ENCODE data around the gene CADM1. TPM values are rescaled to one million over a fixed set of nuclear protein-coding genes. Genes with fewer than 3 reads are reported as not detected.

Gene CADM1
- total RNA-seq, 1 donor from 2014 or later = 35.0 TPM

DNA sequence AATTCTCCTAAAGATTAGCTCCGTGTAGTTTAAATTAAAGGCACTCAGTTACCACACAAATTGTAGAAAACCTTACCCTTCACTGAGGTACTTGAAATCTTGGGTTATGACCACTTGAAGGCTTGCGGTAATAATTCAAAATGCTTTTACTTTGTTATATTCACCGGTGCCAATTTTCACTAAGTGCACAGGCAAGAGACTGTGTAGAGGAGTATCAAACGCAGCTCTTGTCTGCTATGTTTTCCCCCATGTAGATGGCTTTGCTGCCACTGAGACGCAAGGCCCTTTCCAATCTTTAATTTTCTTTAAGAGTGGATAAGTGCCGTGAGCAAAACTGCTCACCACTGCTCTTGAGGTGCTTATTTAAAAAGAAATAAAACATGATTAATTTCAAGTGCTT lies 155.8 kb downstream of the CADM1 start:
- no peaks in the 10 kb centered on the region for H3K9me3 ChIP-seq (ENCODE audit: control insufficient read depth in 3 of 3, low read length in 3 of 3)
- H3K4me1 ChIP-seq (ENCODE audit: control insufficient read depth in 3 of 3, insufficient read depth in 3 of 3, low read length in 3 of 3) = no peaks in the 10 kb centered on the region
- no peak overlapping the region for H3K4me3 ChIP-seq (ENCODE audit: low read length in 3 of 3)
- H3K27me3 ChIP-seq (ENCODE audit: control insufficient read depth in 3 of 3, insufficient read depth in 3 of 3, low read length in 3 of 3) = peaks cover 0 to 2% (median 0%) of the 10 kb centered on the region in 3 donors
- H3K9ac ChIP-seq (ENCODE audit: low read depth in 1 of 3, low read length in 3 of 3) = no peak overlapping the region
- no peak overlapping the region for H3K27ac ChIP-seq (ENCODE audit: low read depth, low read length)
- no peaks in the 10 kb centered on the region for H3K36me3 ChIP-seq (ENCODE audit: control insufficient read depth in 3 of 3, insufficient read depth in 3 of 3, low read length in 3 of 3)

- Histone ChIP-seq H3K9me3 (ENCODE audit: control insufficient read depth in 3 of 3, low read length in 3 of 3) (no peaks in the 10 kb centered on the region), H3K36me3 (ENCODE audit: control insufficient read depth in 3 of 3, insufficient read depth in 3 of 3, low read length in 3 of 3) (no peaks in the 10 kb centered on the region), H3K4me3 (ENCODE audit: low read length in 3 of 3) (no peak overlapping the region), H3K27me3 (ENCODE audit: control insufficient read depth in 3 of 3, insufficient read depth in 3 of 3, low read length in 3 of 3) (peaks cover 0 to 2% (median 0%) of the 10 kb centered on the region in 3 donors), H3K9ac (ENCODE audit: low read depth in 1 of 3, low read length in 3 of 3) (no peak overlapping the region), H3K4me1 (ENCODE audit: control insufficient read depth in 3 of 3, insufficient read depth in 3 of 3, low read length in 3 of 3) (no peaks in the 10 kb centered on the region), H3K27ac (ENCODE audit: low read depth, low read length) (no peak overlapping the region)
These were observed 157.1 kb downstream of the CADM1 start for GRCh38 chr11:115347106-115347505.

- H3K4me3 ChIP-seq (ENCODE audit: low read length in 3 of 3) = no peak overlapping the region
- H3K27me3 ChIP-seq (ENCODE audit: control insufficient read depth in 3 of 3, insufficient read depth in 3 of 3, low read length in 3 of 3) = peaks cover 0 to 2% (median 0%) of the 10 kb centered on the region in 3 donors
- H3K9ac ChIP-seq (ENCODE audit: low read depth in 1 of 3, low read length in 3 of 3) = no peak overlapping the region
- H3K9me3 ChIP-seq (ENCODE audit: control insufficient read depth in 3 of 3, low read length in 3 of 3) = no peaks in the 10 kb centered on the region
- no peaks in the 10 kb centered on the region for H3K36me3 ChIP-seq (ENCODE audit: control insufficient read depth in 3 of 3, insufficient read depth in 3 of 3, low read length in 3 of 3)
- H3K4me1 ChIP-seq (ENCODE audit: control insufficient read depth in 3 of 3, insufficient read depth in 3 of 3, low read length in 3 of 3) = no peaks in the 10 kb centered on the region
- H3K27ac ChIP-seq (ENCODE audit: low read depth, low read length) = no peak overlapping the region
These were observed 158.4 kb downstream of the CADM1 start for GRCh38 chr11:115345840-115346239.

GRCh38 chr11:115345361-115345760 lies 158.9 kb downstream of the CADM1 start:
- Histone ChIP-seq H3K9me3 (ENCODE audit: control insufficient read depth in 3 of 3, low read length in 3 of 3) (no peaks in the 10 kb centered on the region), H3K9ac (ENCODE audit: low read depth in 1 of 3, low read length in 3 of 3) (no peak overlapping the region), H3K27me3 (ENCODE audit: control insufficient read depth in 3 of 3, insufficient read depth in 3 of 3, low read length in 3 of 3) (peaks cover 0 to 2% (median 0%) of the 10 kb centered on the region in 3 donors), H3K4me3 (ENCODE audit: low read length in 3 of 3) (no peak overlapping the region), H3K36me3 (ENCODE audit: control insufficient read depth in 3 of 3, insufficient read depth in 3 of 3, low read length in 3 of 3) (no peaks in the 10 kb centered on the region), H3K4me1 (ENCODE audit: control insufficient read depth in 3 of 3, insufficient read depth in 3 of 3, low read length in 3 of 3) (no peaks in the 10 kb centered on the region), H3K27ac (ENCODE audit: low read depth, low read length) (no peak overlapping the region)

- Histone ChIP-seq H3K27me3 (ENCODE audit: control insufficient read depth in 3 of 3, insufficient read depth in 3 of 3, low read length in 3 of 3) (peaks cover 0 to 2% (median 0%) of the 10 kb centered on the region in 3 donors), H3K27ac (ENCODE audit: low read depth, low read length) (no peak overlapping the region), H3K4me3 (ENCODE audit: low read length in 3 of 3) (no peak overlapping the region), H3K9ac (ENCODE audit: low read depth in 1 of 3, low read length in 3 of 3) (no peak overlapping the region), H3K36me3 (ENCODE audit: control insufficient read depth in 3 of 3, insufficient read depth in 3 of 3, low read length in 3 of 3) (no peaks in the 10 kb centered on the region), H3K9me3 (ENCODE audit: control insufficient read depth in 3 of 3, low read length in 3 of 3) (no peaks in the 10 kb centered on the region), H3K4me1 (ENCODE audit: control insufficient read depth in 3 of 3, insufficient read depth in 3 of 3, low read length in 3 of 3) (no peaks in the 10 kb centered on the region)
These were observed 159.4 kb downstream of the CADM1 start for GRCh38 chr11:115344846-115345245.

DNA sequence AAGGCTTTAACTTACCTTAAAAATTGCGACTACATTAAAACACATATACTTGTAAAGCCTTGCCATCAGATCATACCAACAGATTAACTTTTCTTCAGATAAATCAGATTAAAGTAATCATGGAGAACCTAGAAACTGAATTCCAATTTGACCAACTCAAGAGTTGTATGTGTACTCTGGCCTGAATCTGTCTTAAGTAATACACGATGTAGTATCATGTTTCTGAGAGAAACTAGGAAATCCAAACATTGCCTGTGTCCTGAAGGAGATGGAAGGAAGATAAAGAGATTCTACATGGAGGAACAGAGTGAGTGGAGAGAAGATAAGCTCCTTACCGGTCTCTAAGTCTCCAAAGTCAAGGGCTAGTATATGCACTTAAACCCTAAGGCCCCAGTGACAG lies 162.1 kb downstream of the CADM1 start:
- Histone ChIP-seq H3K4me3 (ENCODE audit: low read length in 3 of 3) (no peak overlapping the region), H3K4me1 (ENCODE audit: control insufficient read depth in 3 of 3, insufficient read depth in 3 of 3, low read length in 3 of 3) (no peaks in the 10 kb centered on the region), H3K27ac (ENCODE audit: low read depth, low read length) (no peak overlapping the region), H3K9ac (ENCODE audit: low read depth in 1 of 3, low read length in 3 of 3) (no peak overlapping the region), H3K36me3 (ENCODE audit: control insufficient read depth in 3 of 3, insufficient read depth in 3 of 3, low read length in 3 of 3) (no peaks in the 10 kb centered on the region), H3K9me3 (ENCODE audit: control insufficient read depth in 3 of 3, low read length in 3 of 3) (no peaks in the 10 kb centered on the region), H3K27me3 (ENCODE audit: control insufficient read depth in 3 of 3, insufficient read depth in 3 of 3, low read length in 3 of 3) (peaks cover 0 to 2% (median 0%) of the 10 kb centered on the region in 3 donors)

DNA sequence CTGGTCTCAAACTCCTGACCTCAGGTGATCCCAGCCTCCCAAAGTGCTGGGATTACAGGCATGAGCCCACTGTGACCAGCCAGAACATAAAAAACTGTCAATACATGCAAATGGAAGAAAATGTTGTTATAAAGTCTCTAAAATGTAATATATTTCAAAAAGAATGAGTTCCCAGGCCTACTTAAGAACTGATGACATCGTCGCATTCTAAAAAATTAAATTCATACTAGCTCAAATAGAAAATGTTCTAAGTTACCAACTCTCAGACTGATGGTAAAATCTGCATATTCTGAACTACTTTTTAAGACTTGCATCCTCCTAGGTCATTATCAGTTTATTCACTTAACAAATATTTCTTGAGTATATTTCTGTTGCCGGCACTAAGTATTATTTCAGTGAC lies 163.3 kb downstream of the CADM1 start:
- H3K4me3 ChIP-seq (ENCODE audit: low read length in 3 of 3) = no peak overlapping the region
- no peak overlapping the region for H3K27ac ChIP-seq (ENCODE audit: low read depth, low read length)
- no peaks in the 10 kb centered on the region for H3K27me3 ChIP-seq (ENCODE audit: control insufficient read depth in 3 of 3, insufficient read depth in 3 of 3, low read length in 3 of 3)
- no peaks in the 10 kb centered on the region for H3K4me1 ChIP-seq (ENCODE audit: control insufficient read depth in 3 of 3, insufficient read depth in 3 of 3, low read length in 3 of 3)
- no peak overlapping the region for H3K9ac ChIP-seq (ENCODE audit: low read depth in 1 of 3, low read length in 3 of 3)
- no peaks in the 10 kb centered on the region for H3K36me3 ChIP-seq (ENCODE audit: control insufficient read depth in 3 of 3, insufficient read depth in 3 of 3, low read length in 3 of 3)
- H3K9me3 ChIP-seq (ENCODE audit: control insufficient read depth in 3 of 3, low read length in 3 of 3) = no peaks in the 10 kb centered on the region

DNA sequence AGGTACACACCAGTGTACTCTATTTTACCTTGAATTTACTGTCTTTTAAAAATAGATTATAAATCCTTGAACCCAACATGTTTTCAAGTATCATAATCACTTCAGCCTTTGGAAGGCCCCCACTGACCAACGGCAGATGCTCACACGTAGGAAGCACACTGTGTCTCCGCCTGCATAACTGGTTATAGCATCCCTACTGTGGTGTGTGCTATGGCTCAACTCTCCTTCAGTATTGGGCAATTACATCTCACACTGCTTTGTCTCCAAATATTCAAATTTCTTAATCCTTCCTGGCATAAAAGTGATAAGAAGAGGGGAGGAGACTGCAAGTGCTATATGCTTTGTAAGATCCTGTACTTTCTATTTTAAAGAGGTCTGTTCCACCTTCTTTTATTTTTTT lies 165.7 kb downstream of the CADM1 start:
- H3K4me3 ChIP-seq (ENCODE audit: low read length in 3 of 3) = no peak overlapping the region
- H3K27me3 ChIP-seq (ENCODE audit: control insufficient read depth in 3 of 3, insufficient read depth in 3 of 3, low read length in 3 of 3) = no peaks in the 10 kb centered on the region

GRCh38 chr11:115334932-115335788 lies 169.1 kb downstream of the CADM1 start:
- Histone ChIP-seq H3K4me3 (ENCODE audit: low read length in 3 of 3) (no peak overlapping the region), H3K9ac (ENCODE audit: low read depth in 1 of 3, low read length in 3 of 3) (no peak overlapping the region), H3K9me3 (ENCODE audit: control insufficient read depth in 3 of 3, low read length in 3 of 3) (no peaks in the 10 kb centered on the region), H3K36me3 (ENCODE audit: control insufficient read depth in 3 of 3, insufficient read depth in 3 of 3, low read length in 3 of 3) (no peaks in the 10 kb centered on the region), H3K4me1 (ENCODE audit: control insufficient read depth in 3 of 3, insufficient read depth in 3 of 3, low read length in 3 of 3) (no peaks in the 10 kb centered on the region), H3K27me3 (ENCODE audit: control insufficient read depth in 3 of 3, insufficient read depth in 3 of 3, low read length in 3 of 3) (no peaks in the 10 kb centered on the region), H3K27ac (ENCODE audit: low read depth, low read length) (no peak overlapping the region)

More for the DNA sequence above, 165.7 kb downstream of the CADM1 start:
- H3K27ac ChIP-seq (ENCODE audit: low read depth, low read length) = no peak overlapping the region
- no peaks in the 10 kb centered on the region for H3K36me3 ChIP-seq (ENCODE audit: control insufficient read depth in 3 of 3, insufficient read depth in 3 of 3, low read length in 3 of 3)
- H3K4me1 ChIP-seq (ENCODE audit: control insufficient read depth in 3 of 3, insufficient read depth in 3 of 3, low read length in 3 of 3) = no peaks in the 10 kb centered on the region
- H3K9ac ChIP-seq (ENCODE audit: low read depth in 1 of 3, low read length in 3 of 3) = no peak overlapping the region
- H3K9me3 ChIP-seq (ENCODE audit: control insufficient read depth in 3 of 3, low read length in 3 of 3) = no peaks in the 10 kb centered on the region

DNA sequence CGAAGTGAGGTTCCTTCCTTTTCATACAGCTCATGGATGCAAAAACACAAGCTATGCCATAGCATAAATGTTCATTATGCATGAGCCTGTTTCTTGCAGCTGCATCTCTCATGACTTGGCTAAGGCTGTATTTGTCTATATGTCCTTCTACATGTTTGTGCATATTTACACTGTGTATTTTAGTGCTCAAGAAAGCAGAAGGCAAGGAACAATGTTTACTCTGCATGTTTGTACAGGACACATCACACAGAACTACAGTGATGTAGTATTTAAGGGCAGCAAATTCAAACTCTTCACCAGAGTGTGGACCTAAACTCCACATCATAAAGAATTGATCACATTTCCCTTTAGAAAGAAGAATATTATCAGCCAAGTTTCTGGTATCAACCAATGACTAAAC lies 170.3 kb downstream of the CADM1 start:
- Histone ChIP-seq H3K36me3 (ENCODE audit: control insufficient read depth in 3 of 3, insufficient read depth in 3 of 3, low read length in 3 of 3) (no peaks in the 10 kb centered on the region), H3K4me1 (ENCODE audit: control insufficient read depth in 3 of 3, insufficient read depth in 3 of 3, low read length in 3 of 3) (no peaks in the 10 kb centered on the region), H3K27ac (ENCODE audit: low read depth, low read length) (no peak overlapping the region), H3K4me3 (ENCODE audit: low read length in 3 of 3) (no peak overlapping the region), H3K9ac (ENCODE audit: low read depth in 1 of 3, low read length in 3 of 3) (no peak overlapping the region), H3K9me3 (ENCODE audit: control insufficient read depth in 3 of 3, low read length in 3 of 3) (no peaks in the 10 kb centered on the region), H3K27me3 (ENCODE audit: control insufficient read depth in 3 of 3, insufficient read depth in 3 of 3, low read length in 3 of 3) (no peaks in the 10 kb centered on the region)
